Measurements from ENCODE around the gene FRYL. TPM values are rescaled to one million over a fixed set of nuclear protein-coding genes. Genes with fewer than 3 reads are reported as not detected.
"Not testable (repeated sequence)": the region's sequence is repeated elsewhere in the genome, so short reads cannot be mapped to it uniquely, and the experiment has no call there.

The FRYL gene
- total RNA-seq, 1 donor from 2014 or later = 31.7 TPM

DNA sequence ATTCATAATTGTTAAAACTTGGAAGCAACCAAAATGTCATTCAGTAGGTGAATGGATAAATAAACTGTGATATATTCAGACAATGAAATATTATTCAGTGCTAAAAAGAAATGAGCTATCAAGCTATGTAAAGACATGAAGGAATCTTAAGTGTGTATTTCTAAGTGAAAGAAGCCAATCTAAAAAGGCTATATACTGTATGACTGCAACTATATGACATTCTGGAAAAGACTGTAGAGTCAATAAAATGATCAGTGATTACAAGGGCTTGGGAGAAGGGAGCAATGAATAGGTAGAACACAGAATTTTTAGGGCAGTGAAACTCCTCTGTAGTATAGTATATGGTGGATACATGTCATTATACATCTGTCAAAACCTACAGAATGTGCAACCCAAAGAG is 139.9 kb downstream of the FRYL start:
- TF ChIP-seq, protein P1, sequence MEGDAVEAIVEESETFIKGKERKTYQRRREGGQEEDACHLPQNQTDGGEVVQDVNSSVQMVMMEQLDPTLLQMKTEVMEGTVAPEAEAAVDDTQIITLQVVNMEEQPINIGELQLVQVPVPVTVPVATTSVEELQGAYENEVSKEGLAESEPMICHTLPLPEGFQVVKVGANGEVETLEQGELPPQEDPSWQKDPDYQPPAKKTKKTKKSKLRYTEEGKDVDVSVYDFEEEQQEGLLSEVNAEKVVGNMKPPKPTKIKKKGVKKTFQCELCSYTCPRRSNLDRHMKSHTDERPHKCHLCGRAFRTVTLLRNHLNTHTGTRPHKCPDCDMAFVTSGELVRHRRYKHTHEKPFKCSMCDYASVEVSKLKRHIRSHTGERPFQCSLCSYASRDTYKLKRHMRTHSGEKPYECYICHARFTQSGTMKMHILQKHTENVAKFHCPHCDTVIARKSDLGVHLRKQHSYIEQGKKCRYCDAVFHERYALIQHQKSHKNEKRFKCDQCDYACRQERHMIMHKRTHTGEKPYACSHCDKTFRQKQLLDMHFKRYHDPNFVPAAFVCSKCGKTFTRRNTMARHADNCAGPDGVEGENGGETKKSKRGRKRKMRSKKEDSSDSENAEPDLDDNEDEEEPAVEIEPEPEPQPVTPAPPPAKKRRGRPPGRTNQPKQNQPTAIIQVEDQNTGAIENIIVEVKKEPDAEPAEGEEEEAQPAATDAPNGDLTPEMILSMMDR (IDR thresholded peaks at IDR 0.05; ENCODE audit: insufficient read depth, low read length, poor library complexity, severe bottlenecking) = no peak
- no peak for DNase-seq (ENCODE audit: low read depth)
- no peaks in the 10 kb centered on the region for H3K27me3 ChIP-seq (ENCODE audit: control insufficient read depth, insufficient read depth, low read length)
- no peak overlapping the region for H3K4me3 ChIP-seq (ENCODE audit: low read depth, low read length)
- H3K36me3 ChIP-seq (ENCODE audit: control insufficient read depth, insufficient read depth, low read length) = no peaks in the 10 kb centered on the region

DNA sequence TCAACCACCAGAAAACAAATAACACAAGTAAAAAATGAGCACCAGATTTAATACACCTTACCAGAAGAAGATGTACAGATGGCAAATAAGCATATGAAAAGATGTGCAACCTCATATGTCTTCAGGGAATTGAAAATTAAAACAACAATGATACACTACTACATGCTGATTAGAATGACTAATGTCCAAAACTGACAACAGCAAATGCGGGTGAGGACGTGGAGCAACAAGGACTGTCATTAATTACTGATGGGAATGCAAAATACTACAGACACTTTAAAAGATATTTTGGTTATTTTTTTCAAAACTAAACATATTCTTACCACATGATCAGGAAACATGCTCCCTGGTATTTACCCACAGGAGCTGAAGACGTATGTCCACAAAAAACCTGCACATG is 140.3 kb downstream of the FRYL start:
- no peaks in the 10 kb centered on the region for H3K27me3 ChIP-seq (ENCODE audit: control insufficient read depth, insufficient read depth, low read length)
- no peaks in the 10 kb centered on the region for H3K36me3 ChIP-seq (ENCODE audit: control insufficient read depth, insufficient read depth, low read length)
- no peak overlapping the region for H3K4me3 ChIP-seq (ENCODE audit: low read depth, low read length)
- TF ChIP-seq, protein P1 (IDR thresholded peaks at IDR 0.05; ENCODE audit: insufficient read depth, low read length, poor library complexity, severe bottlenecking) = no peak
- DNase-seq (ENCODE audit: low read depth) = no peak

GRCh38 chr4:48638586-48638985 is 141.5 kb downstream of the FRYL start:
- not testable (repeated sequence) for DNase-seq (ENCODE audit: low read depth)

GRCh38 chr4:48636911-48637310 is 143.2 kb downstream of the FRYL start:
- TF ChIP-seq, protein P1 (IDR thresholded peaks at IDR 0.05; ENCODE audit: insufficient read depth, low read length, poor library complexity, severe bottlenecking) = no peak
- Histone ChIP-seq H3K4me3 (ENCODE audit: low read depth, low read length) (no peak overlapping the region), H3K36me3 (ENCODE audit: control insufficient read depth, insufficient read depth, low read length) (no peaks in the 10 kb centered on the region), H3K27me3 (ENCODE audit: control insufficient read depth, insufficient read depth, low read length) (no peaks in the 10 kb centered on the region)
- no peak for DNase-seq (ENCODE audit: low read depth)

More at GRCh38 chr4:48638586-48638985, 141.5 kb downstream of the FRYL start:
- not testable (repeated sequence) for H3K27me3 ChIP-seq (ENCODE audit: control insufficient read depth, insufficient read depth, low read length); H3K4me3 ChIP-seq (ENCODE audit: low read depth, low read length); H3K36me3 ChIP-seq (ENCODE audit: control insufficient read depth, insufficient read depth, low read length)

DNA sequence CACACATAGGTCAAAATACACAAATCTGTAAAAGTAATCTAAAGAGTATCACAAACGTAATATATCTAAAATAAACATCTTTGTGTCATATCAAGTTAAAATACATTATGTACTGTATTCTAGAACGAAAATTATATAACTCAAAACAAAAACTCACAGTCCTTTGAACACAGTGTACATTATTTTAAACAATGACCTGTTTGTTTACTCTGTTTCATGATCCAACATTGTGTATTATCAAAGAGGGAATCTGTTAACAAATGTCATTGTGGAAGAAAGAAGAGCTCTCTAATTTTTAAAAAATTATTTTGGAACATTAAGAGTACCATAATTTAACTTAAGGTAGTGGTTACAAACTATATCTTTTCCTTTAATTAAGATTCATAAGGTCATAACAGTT is 144.1 kb downstream of the FRYL start:
- Histone ChIP-seq H3K27me3 (ENCODE audit: control insufficient read depth, insufficient read depth, low read length) (no peaks in the 10 kb centered on the region), H3K4me3 (ENCODE audit: low read depth, low read length) (no peak overlapping the region), H3K36me3 (ENCODE audit: control insufficient read depth, insufficient read depth, low read length) (no peaks in the 10 kb centered on the region)
- DNase-seq (ENCODE audit: low read depth) = no peak
- TF ChIP-seq, protein P1 (IDR thresholded peaks at IDR 0.05; ENCODE audit: insufficient read depth, low read length, poor library complexity, severe bottlenecking) = no peak

DNA sequence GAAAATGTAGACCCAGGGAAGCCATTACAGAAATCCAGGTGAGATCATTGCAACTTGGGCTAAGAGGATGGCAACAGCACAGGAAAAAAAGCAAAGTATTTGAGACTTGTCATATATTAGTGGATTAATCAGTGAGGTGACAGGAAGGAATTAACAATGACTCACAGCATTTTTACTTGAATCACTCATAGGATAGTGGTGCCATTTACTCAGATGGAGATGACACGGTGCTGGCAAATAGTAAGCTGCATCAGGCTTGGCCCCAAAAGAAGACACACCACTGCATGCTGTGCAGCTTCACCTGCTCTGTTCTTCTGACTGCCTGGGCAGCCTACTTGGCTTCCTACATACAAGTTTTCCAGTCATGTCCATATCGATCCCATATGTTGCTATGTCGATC is 144.8 kb downstream of the FRYL start:
- no peaks in the 10 kb centered on the region for H3K36me3 ChIP-seq (ENCODE audit: control insufficient read depth, insufficient read depth, low read length)
- no peaks in the 10 kb centered on the region for H3K27me3 ChIP-seq (ENCODE audit: control insufficient read depth, insufficient read depth, low read length)
- H3K4me3 ChIP-seq (ENCODE audit: low read depth, low read length) = no peak overlapping the region
- DNase-seq (ENCODE audit: low read depth) = peak; percentile 41
- TF ChIP-seq, protein P1 (IDR thresholded peaks at IDR 0.05; ENCODE audit: insufficient read depth, low read length, poor library complexity, severe bottlenecking) = no peak

Measured in kidney epithelial cell (primary cell).